Measurements from ENCODE around the gene CHST13.

The CHST13 gene

GRCh38 chr3:126476166-126477060 is 47.5 kb upstream of the CHST13 start (continued):
- TF ChIP-seq ZBTB10 (tag by site-specific recombination; IDR thresholded peaks at IDR 0.05) (no peak), ZNF133 (tag by site-specific recombination; IDR thresholded peaks at IDR 0.05) (no peak), ZNF501 (tag by site-specific recombination; IDR thresholded peaks at IDR 0.05) (no peak), ZFHX2 (tag by site-specific recombination; conservative IDR thresholded peaks at IDR 0.05) (peak; percentile 46; the same call in 1 of the 2 replicates), ZNF580 (tag by site-specific recombination; IDR thresholded peaks at IDR 0.05) (peak; percentile 25; the same call in 1 of the 2 replicates), ZNF518A (tag by site-specific recombination; conservative IDR thresholded peaks at IDR 0.05; ENCODE audit: low read depth) (no peak), SCRT2 (tag by site-specific recombination; IDR thresholded peaks at IDR 0.05) (peak; percentile 66), ZSCAN4 (tag by site-specific recombination; IDR thresholded peaks at IDR 0.05) (no peak), ZNF785 (tag by site-specific recombination; IDR thresholded peaks at IDR 0.05) (no peak), TRIM28 (IDR thresholded peaks at IDR 0.05; ENCODE audit: borderline replicate concordance, low read length) (no peak), ZBTB17 (tag by site-specific recombination; IDR thresholded peaks at IDR 0.05) (peak; percentile 94), ZNF473 (tag by site-specific recombination; IDR thresholded peaks at IDR 0.05) (no peak), ZBTB11 (tag by site-specific recombination; conservative IDR thresholded peaks at IDR 0.05; ENCODE audit: low read depth) (no peak), ZNF19 (tag by site-specific recombination; IDR thresholded peaks at IDR 0.05; ENCODE audit: low read depth) (no peak), ZXDB (tag by site-specific recombination; IDR thresholded peaks at IDR 0.05) (peak; percentile 93), ZNF155 (tag by site-specific recombination; IDR thresholded peaks at IDR 0.05) (no peak), ZNF169 (tag by site-specific recombination; IDR thresholded peaks at IDR 0.05) (no peak), ZNF335 (tag by site-specific recombination; conservative IDR thresholded peaks at IDR 0.05) (peak; percentile 89), ZNF140 (tag by site-specific recombination; IDR thresholded peaks at IDR 0.05) (no peak), KLF7 (tag by site-specific recombination; IDR thresholded peaks at IDR 0.05; ENCODE audit: borderline replicate concordance) (no peak)
